Gastrocnemius medialis (tissue), 4 donors: Measurements from ENCODE around the gene RAX2. TPM values are rescaled to one million over a fixed set of nuclear protein-coding genes. Genes with fewer than 3 reads are reported as not detected.

Experiments
- ATAC-seq, 2 donors: fragments of 150-250 bp; one replicate each; pipeline ENCODE4 v1.9.1; 2016
- DNase-seq, 2 donors: peaks; one replicate each; pipeline ENCODE4 v3.0.0-alpha.2; 2019
- H3K27ac ChIP-seq, 4 donors: fragments of 200-600 bp; sonication (generic); 1 replicate in 1 of 4; 2 replicates in 3 of 4; pipeline ENCODE4 v1.5.1; 2016 to 2018; ENCODE audit warnings: mild to moderate bottlenecking in 2 of 4, moderate library complexity in 1 of 4
- H3K27me3 ChIP-seq, 3 donors: fragments of 200-600 bp; sonication (generic) in 2 of 3; 1 replicate in 1 of 3; 2 replicates in 2 of 3; pipeline versions ENCODE4 v1.5.1 to v1.6.0; 2016 to 2019; ENCODE audit warnings: mild to moderate bottlenecking in 1 of 3, moderate library complexity in 1 of 3
- H3K36me3 ChIP-seq, 2 donors: fragments of 200-600 bp; sonication (generic) in 1 of 2; one replicate each; pipeline ENCODE4 v1.5.1; 2017 to 2018
- H3K4me1 ChIP-seq, 2 donors: fragments of 200-600 bp; sonication (generic) in 1 of 2; one replicate each; pipeline ENCODE4 v1.5.1; 2016 to 2017; ENCODE audit warnings: mild to moderate bottlenecking in 2 of 2
- H3K4me3 ChIP-seq, 4 donors: fragments of 200-600 bp; sonication (generic) in 3 of 4; 1 replicate in 1 of 4; 2 replicates in 3 of 4; pipeline ENCODE4 v1.5.1; 2016 to 2019; ENCODE audit warnings: mild to moderate bottlenecking in 2 of 4
- H3K9me3 ChIP-seq, 3 donors: fragments of 200-600 bp; sonication (generic) in 2 of 3; 1 replicate in 1 of 3; 2 replicates in 2 of 3; pipeline ENCODE4 v1.5.1; 2016 to 2019
- CTCF ChIP-seq, 5 experiments: fragments of 450-650 bp in 3 of 5; fragments of 200-600 bp in 2 of 5; sonication (generic) in 2 of 5; IDR thresholded peaks in 4 of 5; conservative IDR thresholded peaks in 1 of 5; 1 replicate in 4 of 5; 2 replicates in 1 of 5; pipeline ENCODE4 v1.5.1; 2016 to 2019; ENCODE audit warnings: antibody characterized with exemption in 5 of 5, mild to moderate bottlenecking in 3 of 5, moderate library complexity in 3 of 5
- POLR2A ChIP-seq, 2 donors: fragments of 450-650 bp; IDR thresholded peaks; one replicate each; pipeline ENCODE4 v1.6.1; 2017; ENCODE audit warnings: antibody characterized with exemption in 2 of 2, mild to moderate bottlenecking in 2 of 2, moderate library complexity in 2 of 2
- in situ Hi-C, 4 donors: fragments of 200-750 bp; cut with MboI; loops; one replicate each; pipeline versions ENCODE4 v1.15.0 to v1.8.0; 2017; ENCODE audit warnings: low sequenced_read_pairs in 4 of 4
- intact Hi-C: fragments of 100-400 bp; cut with DNase I; formaldehyde crosslinking; loops from one replicate; pipeline ENCODE4 v1.15.1; 2023; ENCODE audit warnings: low total_unique reads
- total RNA-seq, 4 donors: library from RNA; depleted of rRNA; stranded (reverse); fragments of >200 nt; gene quantifications; one replicate each; pipeline versions ENCODE4 v1.1.0 to v1.2.3, GENCODE V29; 2016

RAX2 gene
- total RNA-seq, 4 donors from 2014 or later: not detected

- no peaks in the 10 kb centered on the region for H3K36me3 ChIP-seq
- ATAC-seq (no peak), DNase-seq (no peak)
- no peak overlapping the region for H3K4me3 ChIP-seq
- no peaks in the 10 kb centered on the region for H3K4me1 ChIP-seq
- TF ChIP-seq CTCF (IDR thresholded peaks at IDR 0.05 in 4 of 5, conservative IDR thresholded peaks at IDR 0.05 in 1 of 5): no peak
- TF ChIP-seq POLR2A (IDR thresholded peaks at IDR 0.05): no peak
- in situ Hi-C loops: no loop called here
- H3K27me3 ChIP-seq: peaks cover 43 to 61% (median 47%) of the 10 kb centered on the region in 3 donors
- H3K27ac ChIP-seq: no peak overlapping the region
- intact Hi-C loops: no loop called here
- H3K9me3 ChIP-seq: no peaks in the 10 kb centered on the region
Measured at GRCh38 chr19:3723110-3723488, 48.9 kb downstream of the RAX2 start.

GRCh38 chr19:3722443-3723109, 49.5 kb downstream of the RAX2 start:
- no peaks in the 10 kb centered on the region for H3K9me3 ChIP-seq
- H3K4me1 ChIP-seq: no peaks in the 10 kb centered on the region
- H3K27ac ChIP-seq: no peak overlapping the region
- H3K36me3 ChIP-seq: no peaks in the 10 kb centered on the region
- no peak for TF ChIP-seq CTCF (IDR thresholded peaks at IDR 0.05 in 4 of 5, conservative IDR thresholded peaks at IDR 0.05 in 1 of 5)
- TF ChIP-seq POLR2A (IDR thresholded peaks at IDR 0.05): no peak
- H3K27me3 ChIP-seq: peaks cover 43 to 63% (median 47%) of the 10 kb centered on the region in 3 donors
- in situ Hi-C loops: no loop called here
- intact Hi-C loops: no loop called here
- ATAC-seq: no peak
- DNase-seq: no peak
- H3K4me3 ChIP-seq: no peak overlapping the region

GRCh38 chr19:3721887-3722442, 50.1 kb downstream of the RAX2 start:
- H3K4me3 ChIP-seq: peak overlapping the region in 1 of 4 donors; percentile 21
- H3K27ac ChIP-seq: no peak overlapping the region
- no peak for DNase-seq
- no peak for ATAC-seq
- intact Hi-C loops: no loop called here
- in situ Hi-C loops: no loop called here
- H3K27me3 ChIP-seq: peaks cover 43 to 65% (median 47%) of the 10 kb centered on the region in 3 donors
- H3K4me1 ChIP-seq: no peaks in the 10 kb centered on the region
- H3K9me3 ChIP-seq: no peaks in the 10 kb centered on the region
- no peaks in the 10 kb centered on the region for H3K36me3 ChIP-seq
- no peak for TF ChIP-seq POLR2A (IDR thresholded peaks at IDR 0.05)
- TF ChIP-seq CTCF (IDR thresholded peaks at IDR 0.05 in 4 of 5, conservative IDR thresholded peaks at IDR 0.05 in 1 of 5): no peak

GRCh38 chr19:3721131-3721886, 50.7 kb downstream of the RAX2 start:
- in situ Hi-C loops: no loop called here
- Histone ChIP-seq H3K27me3 (peaks cover 43 to 65% (median 47%) of the 10 kb centered on the region in 3 donors), H3K27ac (no peak overlapping the region), H3K9me3 (no peaks in the 10 kb centered on the region), H3K4me3 (peak overlapping the region in 1 of 4 donors; percentile 21), H3K36me3 (no peaks in the 10 kb centered on the region), H3K4me1 (no peaks in the 10 kb centered on the region)
- intact Hi-C loops: no loop called here
- ATAC-seq: no peak
- TF ChIP-seq CTCF (IDR thresholded peaks at IDR 0.05 in 4 of 5, conservative IDR thresholded peaks at IDR 0.05 in 1 of 5): no peak
- DNase-seq: peak in 1 of 2 donors; percentile 18
